Measurements from ENCODE around the gene EIF4EBP2. TPM values are rescaled to one million over a fixed set of nuclear protein-coding genes. Genes with fewer than 3 reads are reported as not detected.

Gene EIF4EBP2
- total and polyA plus RNA-seq, 4 donors: 25.7 to 70.0 (median 33.0) TPM

- whole genome bisulfite sequencing: 72% methylated on average over 2 of the region's 2 CpGs
- Histone ChIP-seq H3K27ac (ENCODE audit: low read depth in 1 of 2, low read length in 2 of 2) (no peak overlapping the region), H3K9ac (ENCODE audit: low read depth in 1 of 2, low read length in 2 of 2) (no peak overlapping the region), H3K4me3 (ENCODE audit: low read depth in 1 of 3, low read length in 3 of 3) (no peak overlapping the region), H3K9me3 (ENCODE audit: control insufficient read depth in 4 of 4, low read length in 3 of 4) (no peaks in the 10 kb centered on the region), H3K36me3 (ENCODE audit: control insufficient read depth in 4 of 4, insufficient read depth in 3 of 4, low read depth in 1 of 4, low read length in 3 of 4) (no peaks in the 10 kb centered on the region), H3K4me1 (ENCODE audit: control insufficient read depth in 4 of 4, insufficient read depth in 4 of 4, low read length in 3 of 4) (peaks cover 0 to 22% (median 16%) of the 10 kb centered on the region in 4 donors), H3K27me3 (ENCODE audit: control insufficient read depth in 4 of 4, insufficient read depth in 4 of 4, low read length in 3 of 4) (no peaks in the 10 kb centered on the region)
- no peak for DNase-seq (ENCODE audit: low spot score)
- no peak for TF ChIP-seq RXRA (IDR thresholded peaks at IDR 0.05)
Observed at GRCh38 chr10:70364772-70365091, 39.2 kb upstream of the EIF4EBP2 start.

GRCh38 chr10:70367195-70367796 is 36.6 kb upstream of the EIF4EBP2 start:
- no peak for DNase-seq (ENCODE audit: low spot score)
- Histone ChIP-seq H3K9me3 (ENCODE audit: control insufficient read depth in 4 of 4, low read length in 3 of 4) (no peaks in the 10 kb centered on the region), H3K27ac (ENCODE audit: low read depth in 1 of 2, low read length in 2 of 2) (no peak overlapping the region), H3K4me3 (ENCODE audit: low read depth in 1 of 3, low read length in 3 of 3) (no peak overlapping the region), H3K9ac (ENCODE audit: low read depth in 1 of 2, low read length in 2 of 2) (no peak overlapping the region), H3K36me3 (ENCODE audit: control insufficient read depth in 4 of 4, insufficient read depth in 3 of 4, low read depth in 1 of 4, low read length in 3 of 4) (no peaks in the 10 kb centered on the region), H3K4me1 (ENCODE audit: control insufficient read depth in 4 of 4, insufficient read depth in 4 of 4, low read length in 3 of 4) (peaks cover 0 to 29% (median 23%) of the 10 kb centered on the region in 4 donors), H3K27me3 (ENCODE audit: control insufficient read depth in 4 of 4, insufficient read depth in 4 of 4, low read length in 3 of 4) (no peaks in the 10 kb centered on the region)
- 88% methylated on average over 8 of the region's 8 CpGs for WGBS
- TF ChIP-seq FOXA1 (IDR thresholded peaks at IDR 0.05) (no peak), JUND (IDR thresholded peaks at IDR 0.05) (no peak), CTCF (IDR thresholded peaks at IDR 0.05; ENCODE audit: low read depth, low read length, missing input control) (no peak), HNF4G (IDR thresholded peaks at IDR 0.05) (no peak), GABPA (IDR thresholded peaks at IDR 0.05 in 1 of 2, conservative IDR thresholded peaks at IDR 0.05 in 1 of 2) (no peak), TAF1 (conservative IDR thresholded peaks at IDR 0.05) (no peak), YY1 (IDR thresholded peaks at IDR 0.05) (no peak), RAD21 (IDR thresholded peaks at IDR 0.05) (no peak)

GRCh38 chr10:70368774-70369482 is 35.0 kb upstream of the EIF4EBP2 start:
- Histone ChIP-seq H3K9ac (ENCODE audit: low read depth in 1 of 2, low read length in 2 of 2) (no peak overlapping the region), H3K9me3 (ENCODE audit: control insufficient read depth in 4 of 4, low read length in 3 of 4) (no peaks in the 10 kb centered on the region), H3K27me3 (ENCODE audit: control insufficient read depth in 4 of 4, insufficient read depth in 4 of 4, low read length in 3 of 4) (no peaks in the 10 kb centered on the region), H3K27ac (ENCODE audit: low read depth in 1 of 2, low read length in 2 of 2) (peak overlapping the region in 1 of 2 donors; percentile 8), H3K4me3 (ENCODE audit: low read depth in 1 of 3, low read length in 3 of 3) (no peak overlapping the region), H3K36me3 (ENCODE audit: control insufficient read depth in 4 of 4, insufficient read depth in 3 of 4, low read depth in 1 of 4, low read length in 3 of 4) (no peaks in the 10 kb centered on the region), H3K4me1 (ENCODE audit: control insufficient read depth in 4 of 4, insufficient read depth in 4 of 4, low read length in 3 of 4) (peaks cover 0 to 25% (median 20%) of the 10 kb centered on the region in 4 donors)
- no peak for DNase-seq (ENCODE audit: low spot score)
- 69% methylated on average over 10 of the region's 10 CpGs for WGBS
- TF ChIP-seq SP1 (IDR thresholded peaks at IDR 0.05): peak; percentile 72
- TF ChIP-seq HNF4G (IDR thresholded peaks at IDR 0.05): peak; percentile 41
- no peak for TF ChIP-seq REST (IDR thresholded peaks at IDR 0.05)
- TF ChIP-seq RXRA (IDR thresholded peaks at IDR 0.05): peak; percentile 98
- no peak for TF ChIP-seq GABPA (IDR thresholded peaks at IDR 0.05 in 1 of 2, conservative IDR thresholded peaks at IDR 0.05 in 1 of 2)
- peak; percentile 14 for TF ChIP-seq YY1 (IDR thresholded peaks at IDR 0.05)
- TF ChIP-seq HNF4A (conservative IDR thresholded peaks at IDR 0.05): peak; percentile 76 to 83
- peak; percentile 16 to 41 for TF ChIP-seq RAD21 (IDR thresholded peaks at IDR 0.05)
- TF ChIP-seq NR2F2 (IDR thresholded peaks at IDR 0.05): peak; percentile 67
- peak in 1 of 2 donors; percentile 41 for TF ChIP-seq JUND (IDR thresholded peaks at IDR 0.05)
- no peak for TF ChIP-seq ZBTB33 (IDR thresholded peaks at IDR 0.05)
